T-helper 1 cell treated with Interleukin-12 subunit alpha and Interleukin-12 subunit beta and Interleukin-4 antibody, amounts not matched to agents 30 μg/mL and 1 μg/mL, for 36 hours (primary cell): ENCODE results near the gene SPEM2.

Experiments used
- H3K27ac Mint-ChIP-seq: one replicate; pipeline ENCODE4 v1.8.0; 2021; ENCODE audit warnings: mild to moderate bottlenecking, mixed read lengths
- H3K27me3 Mint-ChIP-seq: one replicate; pipeline ENCODE4 v1.8.0; 2021; ENCODE audit warnings: low read depth, mixed read lengths
- H3K36me3 Mint-ChIP-seq: one replicate; pipeline ENCODE4 v1.8.0; 2021; ENCODE audit warnings: low read depth, mixed read lengths
- H3K4me1 Mint-ChIP-seq: one replicate; pipeline ENCODE4 v1.8.0; 2021; ENCODE audit warnings: low read depth, mixed read lengths
- H3K4me3 Mint-ChIP-seq: one replicate; pipeline ENCODE4 v1.8.0; 2021; ENCODE audit warnings: mild to moderate bottlenecking, moderate library complexity, mixed read lengths
- H3K9me3 Mint-ChIP-seq: one replicate; pipeline ENCODE4 v1.8.0; 2021; ENCODE audit warnings: mixed read lengths

SPEM2 gene

DNA sequence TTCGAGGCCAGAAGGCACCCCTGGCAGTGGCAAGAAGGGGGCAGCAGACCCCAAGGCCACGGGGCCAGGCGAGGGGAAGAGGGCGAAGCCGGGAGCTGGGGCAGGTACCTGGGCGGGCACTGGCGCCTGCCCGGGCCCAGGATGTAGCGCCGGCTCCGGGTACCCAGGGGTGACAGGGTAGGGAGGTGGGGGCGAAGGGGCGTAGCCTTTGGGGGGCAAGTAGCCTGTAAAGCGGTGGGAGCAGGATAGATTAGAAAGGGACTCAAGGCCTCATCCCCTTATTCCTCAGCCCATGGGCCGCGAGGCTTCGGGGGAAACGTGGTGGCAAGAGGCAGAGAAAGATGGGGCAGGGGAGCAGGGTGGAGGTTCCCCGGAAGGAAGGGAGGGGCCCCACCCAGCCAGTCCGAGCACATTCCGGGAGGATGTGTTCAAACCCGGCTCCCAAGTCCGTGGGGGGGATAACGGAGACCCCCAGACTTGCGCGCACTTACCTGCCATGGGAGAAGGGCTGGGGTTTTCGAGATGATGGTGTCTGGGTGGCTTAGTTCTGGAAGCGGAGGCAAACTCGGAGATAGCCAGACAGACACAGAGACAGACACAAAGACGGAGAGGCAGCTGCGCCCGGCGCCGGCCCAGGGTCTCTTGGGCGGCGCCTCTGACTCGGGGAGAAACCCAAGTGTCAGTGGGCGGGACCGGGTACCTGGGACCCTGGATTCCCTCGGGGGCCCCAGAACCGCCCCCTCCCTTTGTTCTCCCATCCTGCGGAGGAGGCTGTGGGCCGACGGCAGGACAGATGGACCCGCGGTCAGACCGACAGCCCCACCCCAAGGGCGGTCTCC is 31.6 kb upstream of the SPEM2 start:
- Mint-ChIP-seq H3K27ac (peak overlapping the region; percentile 78), H3K4me3 (peak overlapping the region; percentile 94), H3K9me3 (no peaks in the 10 kb centered on the region), H3K36me3 (peaks cover 15% of the 10 kb centered on the region), H3K4me1 (peaks cover 17% of the 10 kb centered on the region), H3K27me3 (no peaks in the 10 kb centered on the region)

DNA sequence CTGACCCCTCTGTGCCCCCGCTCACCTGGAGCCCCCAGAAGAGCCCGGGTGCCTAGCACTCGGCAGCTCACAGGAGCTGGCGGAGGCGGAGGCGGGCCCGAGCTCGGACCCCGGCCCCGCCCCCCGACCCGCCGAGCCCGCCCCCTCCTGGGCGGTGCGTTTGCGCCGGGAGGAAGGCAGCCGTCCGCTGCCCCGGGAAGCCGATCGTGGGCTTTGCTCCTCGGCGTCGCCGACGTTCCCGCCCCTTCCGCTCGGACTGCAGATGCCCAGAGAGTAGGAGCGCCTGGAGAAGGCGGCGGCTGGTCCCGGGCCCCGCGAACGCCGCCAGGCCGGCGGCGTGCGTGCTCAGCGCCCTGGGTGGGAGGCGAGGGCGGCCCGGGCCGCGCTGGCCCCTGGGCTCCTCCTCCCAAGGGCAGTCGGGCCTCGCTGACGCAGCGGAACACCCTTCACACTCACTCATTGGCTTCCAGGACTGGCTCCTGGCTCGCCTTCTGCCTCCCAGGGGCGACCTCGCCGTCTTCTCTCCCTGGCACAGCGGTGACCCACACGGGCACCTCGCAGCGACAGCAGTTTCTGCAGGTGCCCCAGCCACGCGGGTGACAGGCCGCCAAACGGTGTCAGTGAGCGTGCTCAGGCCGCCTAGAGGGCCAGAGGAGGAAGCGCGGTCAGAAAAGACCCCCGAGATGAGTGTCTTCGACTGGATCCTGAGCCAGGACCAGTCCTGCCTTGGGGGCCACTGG is 30.8 kb upstream of the SPEM2 start, which contains the start of gene PLSCR3:
Gene PLSCR3, minus strand, starts transcription at position 74 of the 740 bp plus-strand sequence. CDS start 415 bp downstream, outside the sequence.
- Mint-ChIP-seq H3K4me1 (peaks cover 17% of the 10 kb centered on the region), H3K9me3 (no peaks in the 10 kb centered on the region), H3K4me3 (peak within 1 kb of the TSS; percentile 94), H3K36me3 (peaks cover 15% of the 10 kb centered on the region), H3K27me3 (no peaks in the 10 kb centered on the region), H3K27ac (peak within 1 kb of the TSS; percentile 92)

GRCh38 chr17:7396147-7396546 is 29.3 kb upstream of the SPEM2 start:
- peaks cover 19% of the 10 kb centered on the region for H3K4me1 Mint-ChIP-seq
- peaks cover 14% of the 10 kb centered on the region for H3K36me3 Mint-ChIP-seq
- H3K4me3 Mint-ChIP-seq, result peak overlapping the region; percentile 17
- H3K27ac Mint-ChIP-seq, result no peak overlapping the region
- no peaks in the 10 kb centered on the region for H3K27me3 Mint-ChIP-seq
- no peaks in the 10 kb centered on the region for H3K9me3 Mint-ChIP-seq

DNA sequence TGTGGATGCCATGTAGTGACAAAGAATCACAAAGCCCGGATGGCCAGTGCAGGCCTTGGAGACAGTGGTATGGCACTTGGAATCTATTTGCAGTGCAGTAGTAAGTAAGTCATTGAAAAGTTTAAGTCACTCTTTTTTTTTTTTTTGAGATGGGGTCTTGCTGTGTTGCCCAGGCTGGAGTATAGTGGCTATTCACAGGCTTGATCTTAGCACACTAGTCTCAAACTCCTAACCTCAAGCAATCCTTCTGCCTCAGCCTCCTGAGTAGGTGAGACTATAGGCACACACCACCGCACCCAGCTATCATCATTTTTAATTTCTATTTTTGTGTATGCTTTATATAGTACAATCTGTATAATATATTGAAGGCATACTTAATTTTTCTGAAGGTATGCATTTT is 26.8 kb upstream of the SPEM2 start:
- no peak overlapping the region for H3K27ac Mint-ChIP-seq

DNA sequence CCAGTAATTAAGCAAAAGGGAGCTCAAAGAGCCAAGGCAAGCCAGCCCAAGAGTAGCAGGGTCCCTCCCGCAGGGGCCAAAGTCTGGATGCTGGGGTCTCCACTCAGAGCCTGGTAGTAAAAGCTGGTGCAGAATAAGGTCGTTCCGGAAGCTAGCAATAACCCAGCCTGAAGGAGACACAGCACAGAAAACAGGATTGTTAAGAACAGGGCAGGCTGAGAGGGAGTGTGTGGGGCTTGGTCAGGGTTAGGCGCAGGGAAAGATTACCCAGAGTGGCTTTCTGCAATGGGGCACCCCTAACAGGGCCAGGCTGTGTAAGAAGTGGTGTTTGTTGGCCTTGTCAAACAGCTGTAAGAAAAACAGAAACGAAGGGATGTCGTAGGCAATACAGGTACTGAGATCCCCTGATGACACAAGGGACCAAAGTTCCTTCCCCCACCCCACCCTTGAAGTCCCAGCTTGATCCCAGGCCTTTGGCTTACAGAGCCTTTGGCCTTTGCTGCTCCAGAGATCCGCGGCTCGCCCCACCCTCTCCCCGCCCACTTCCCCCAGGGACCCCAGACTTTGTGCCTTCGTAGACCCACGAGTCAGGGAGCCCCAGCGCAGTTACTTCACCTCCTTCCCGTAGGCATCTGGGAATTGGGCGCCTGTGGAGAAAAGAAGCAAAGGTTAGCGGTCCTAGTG is 22.2 kb upstream of the SPEM2 start:
- Mint-ChIP-seq H3K4me1 (peaks cover 14% of the 10 kb centered on the region), H3K27ac (peak overlapping the region; percentile 90), H3K27me3 (peaks cover 20% of the 10 kb centered on the region), H3K36me3 (peaks cover 4% of the 10 kb centered on the region), H3K4me3 (peak overlapping the region; percentile 86), H3K9me3 (no peaks in the 10 kb centered on the region)

More for the DNA sequence above, 26.8 kb upstream of the SPEM2 start:
- no peaks in the 10 kb centered on the region for H3K9me3 Mint-ChIP-seq
- no peaks in the 10 kb centered on the region for H3K27me3 Mint-ChIP-seq
- no peak overlapping the region for H3K4me3 Mint-ChIP-seq
- peaks cover 2% of the 10 kb centered on the region for H3K36me3 Mint-ChIP-seq
- H3K4me1 Mint-ChIP-seq, result peaks cover 18% of the 10 kb centered on the region

DNA sequence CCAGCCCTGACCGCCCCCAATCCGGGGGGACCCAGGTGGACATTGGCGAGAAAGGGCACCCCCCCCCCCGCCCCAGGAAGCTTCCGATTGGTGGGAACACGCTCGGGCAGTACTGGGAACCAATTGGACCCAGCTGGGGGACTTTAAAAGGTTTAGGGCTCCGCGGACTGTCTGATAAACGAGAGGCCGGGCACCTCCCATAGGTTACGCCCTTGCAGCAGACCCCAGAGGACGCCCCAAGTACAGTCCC is 21.8 kb upstream of the SPEM2 start:
- Mint-ChIP-seq H3K36me3 (peaks cover 4% of the 10 kb centered on the region), H3K4me1 (peaks cover 14% of the 10 kb centered on the region), H3K27me3 (peaks cover 20% of the 10 kb centered on the region), H3K9me3 (no peaks in the 10 kb centered on the region), H3K4me3 (peak overlapping the region; percentile 86), H3K27ac (peak overlapping the region; percentile 90)

GRCh38 chr17:7403977-7404736 is 21.3 kb upstream of the SPEM2 start, which contains the start of gene TMEM256:
TSS of gene TMEM256 (minus strand) at chr17:7404097. CDS start at chr17:7404084, 13 bp downstream.
- H3K27me3 Mint-ChIP-seq, result peaks cover 23% of the 10 kb centered on the region

GRCh38 chr17:7404737-7405349 is 20.6 kb upstream of the SPEM2 start:
- peaks cover 12% of the 10 kb centered on the region for H3K4me1 Mint-ChIP-seq
- H3K4me3 Mint-ChIP-seq, result peak overlapping the region; percentile 86
- peak overlapping the region; percentile 90 for H3K27ac Mint-ChIP-seq
- no peaks in the 10 kb centered on the region for H3K9me3 Mint-ChIP-seq
- H3K27me3 Mint-ChIP-seq, result peaks cover 25% of the 10 kb centered on the region
- peaks cover 4% of the 10 kb centered on the region for H3K36me3 Mint-ChIP-seq

More at GRCh38 chr17:7403977-7404736, 21.3 kb upstream of the SPEM2 start, which contains the start of gene TMEM256:
- H3K36me3 Mint-ChIP-seq, result peaks cover 4% of the 10 kb centered on the region
- peak within 1 kb of the TSS; percentile 90 for H3K27ac Mint-ChIP-seq
- H3K9me3 Mint-ChIP-seq, result no peaks in the 10 kb centered on the region
- peak within 1 kb of the TSS; percentile 86 for H3K4me3 Mint-ChIP-seq
- H3K4me1 Mint-ChIP-seq, result peaks cover 14% of the 10 kb centered on the region

DNA sequence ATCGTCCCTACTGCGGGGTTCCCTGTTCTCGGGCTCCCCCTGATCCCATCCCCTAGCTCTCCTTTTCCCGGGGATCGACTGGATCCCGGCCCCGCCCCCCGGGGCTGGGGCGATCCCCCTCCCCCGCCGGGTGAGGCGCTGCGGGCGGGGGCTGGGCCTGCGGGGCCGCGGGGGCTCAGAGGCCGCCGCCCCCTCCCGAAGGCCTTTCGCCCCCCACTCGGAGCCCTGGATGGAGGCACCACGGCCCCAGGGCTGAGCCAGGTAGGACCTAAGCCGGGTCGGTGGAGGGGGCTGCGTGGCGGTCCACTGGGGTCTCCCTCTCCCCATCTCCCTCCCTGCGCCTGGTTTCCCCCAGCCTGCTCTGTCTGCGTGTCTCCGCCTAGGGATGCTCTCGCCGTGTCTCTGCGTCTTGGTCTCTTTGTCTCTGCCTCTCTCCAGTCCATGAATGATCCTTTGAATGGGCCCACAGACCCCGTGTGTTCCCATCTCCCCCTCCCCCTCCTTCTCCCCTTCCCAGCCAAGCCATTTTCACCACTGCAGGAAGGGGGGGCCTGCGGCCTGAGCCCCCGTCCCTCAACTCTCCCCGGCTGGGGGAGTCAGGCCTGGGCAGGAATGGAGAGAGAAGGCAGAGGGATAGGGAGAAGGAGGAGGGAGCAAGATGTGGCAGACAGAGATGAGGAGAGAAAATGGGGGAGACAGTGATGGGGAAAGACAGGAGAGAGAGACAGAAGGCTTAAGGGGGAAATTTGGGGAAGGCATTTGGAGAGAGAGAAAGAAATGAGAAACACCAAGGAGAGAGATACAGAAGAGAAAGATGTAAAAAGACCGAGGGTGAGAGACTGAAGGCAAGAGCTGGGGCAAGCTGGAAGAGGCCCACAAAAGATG is 19.8 kb upstream of the SPEM2 start:
- Mint-ChIP-seq H3K9me3 (no peaks in the 10 kb centered on the region), H3K27me3 (peaks cover 25% of the 10 kb centered on the region), H3K4me3 (peak overlapping the region; percentile 82), H3K27ac (peak overlapping the region; percentile 78), H3K36me3 (peaks cover 4% of the 10 kb centered on the region), H3K4me1 (peaks cover 12% of the 10 kb centered on the region)

DNA sequence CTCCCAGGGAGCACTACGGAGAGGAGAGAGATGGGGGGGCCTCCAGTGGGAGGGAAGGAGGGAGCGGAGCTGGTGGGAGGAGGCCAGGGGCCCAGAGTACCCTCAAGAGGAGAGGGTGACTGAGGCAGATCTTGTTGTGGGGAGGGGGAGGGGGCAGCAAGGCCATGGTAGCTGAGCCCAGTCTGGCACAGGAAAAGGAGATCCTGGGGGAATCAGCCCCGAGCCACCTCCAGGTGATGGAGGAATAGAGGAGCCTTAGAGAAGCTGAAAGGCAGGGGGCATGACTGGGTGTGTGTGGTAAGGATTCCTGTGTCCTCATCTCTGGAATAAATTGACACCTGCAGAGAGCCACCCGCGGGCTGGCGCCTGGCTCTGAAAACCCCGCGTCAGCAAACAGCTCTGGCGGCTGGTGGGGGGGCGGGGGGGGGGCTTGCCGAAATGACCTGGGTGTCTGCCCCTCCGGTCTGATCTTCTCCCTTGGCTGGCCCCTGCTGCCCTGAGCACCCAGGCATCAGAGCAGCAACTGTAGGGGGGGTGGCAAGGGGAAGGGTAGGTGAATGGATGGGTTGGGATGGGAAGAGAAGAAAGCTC is 19.1 kb upstream of the SPEM2 start:
- peak overlapping the region; percentile 78 for H3K27ac Mint-ChIP-seq

GRCh38 chr17:7407082-7407481 is 18.3 kb upstream of the SPEM2 start:
- Mint-ChIP-seq H3K27ac (no peak overlapping the region), H3K9me3 (no peaks in the 10 kb centered on the region), H3K4me3 (no peak overlapping the region), H3K36me3 (peaks cover 2% of the 10 kb centered on the region), H3K4me1 (peaks cover 9% of the 10 kb centered on the region), H3K27me3 (peaks cover 25% of the 10 kb centered on the region)

More for the DNA sequence above, 19.1 kb upstream of the SPEM2 start:
- Mint-ChIP-seq H3K9me3 (no peaks in the 10 kb centered on the region), H3K36me3 (peaks cover 4% of the 10 kb centered on the region), H3K27me3 (peaks cover 25% of the 10 kb centered on the region), H3K4me1 (peaks cover 12% of the 10 kb centered on the region), H3K4me3 (peak overlapping the region; percentile 82)

GRCh38 chr17:7407485-7408251 is 17.7 kb upstream of the SPEM2 start, which contains the start of gene NLGN2:
TSS of gene NLGN2 (plus strand) at chr17:7407845. CDS start at chr17:7408256, 411 bp downstream.
- Mint-ChIP-seq H3K27ac (no peak within 1 kb of the TSS), H3K4me1 (peaks cover 9% of the 10 kb centered on the region), H3K9me3 (no peaks in the 10 kb centered on the region), H3K27me3 (peaks cover 25% of the 10 kb centered on the region), H3K36me3 (peaks cover 2% of the 10 kb centered on the region), H3K4me3 (no peak within 1 kb of the TSS)
